ENCODE measurements around the gene GRAMD2B. TPM values are rescaled to one million over a fixed set of nuclear protein-coding genes. Genes with fewer than 3 reads are reported as not detected.
"Not testable (repeated sequence)": the region's sequence is repeated elsewhere in the genome, so short reads cannot be mapped to it uniquely, and the experiment has no call there.

Gene GRAMD2B
- total RNA-seq, 1 donor from 2014 or later: 18.3 TPM

GRCh38 chr5:126438267-126438666, 15.1 kb downstream of the GRAMD2B start:
- peaks cover 24% of the 10 kb centered on the region for H3K36me3 Mint-ChIP-seq
- H3K9me3 Mint-ChIP-seq: no peaks in the 10 kb centered on the region
- no peaks in the 10 kb centered on the region for H3K4me1 Mint-ChIP-seq (ENCODE audit: unreplicated experiment)
- H3K4me3 Mint-ChIP-seq: no peak overlapping the region
- no peak for DNase-seq (ENCODE audit: extremely low spot score, unreplicated experiment)
- TF ChIP-seq CTCF (conservative IDR thresholded peaks at IDR 0.05): no peak
- no peaks in the 10 kb centered on the region for H3K27me3 Mint-ChIP-seq
- no peak overlapping the region for H3K27ac Mint-ChIP-seq

DNA sequence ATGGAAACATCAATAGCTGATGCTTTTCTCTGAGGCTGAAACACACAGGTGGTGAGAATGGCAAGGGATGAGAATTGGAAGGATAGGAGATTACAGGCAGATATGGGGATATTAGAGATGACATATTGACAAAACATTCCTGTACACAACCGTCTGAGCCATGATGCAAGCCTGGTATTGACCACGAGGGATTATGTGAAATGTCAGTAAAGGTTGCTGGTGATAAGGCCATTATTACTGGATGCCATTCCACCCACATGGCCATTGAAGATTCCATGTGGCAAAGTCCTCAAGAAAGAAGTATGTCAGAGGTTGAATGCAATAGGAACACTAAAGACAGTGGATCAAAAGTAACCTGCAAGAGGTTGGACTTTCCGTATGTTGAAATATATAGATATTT, 15.7 kb downstream of the GRAMD2B start:
- no peak overlapping the region for H3K27ac Mint-ChIP-seq
- H3K9me3 Mint-ChIP-seq: no peaks in the 10 kb centered on the region
- no peaks in the 10 kb centered on the region for H3K4me1 Mint-ChIP-seq (ENCODE audit: unreplicated experiment)
- peaks cover 24% of the 10 kb centered on the region for H3K36me3 Mint-ChIP-seq
- no peak overlapping the region for H3K4me3 Mint-ChIP-seq
- no peak for TF ChIP-seq CTCF (conservative IDR thresholded peaks at IDR 0.05)
- H3K27me3 Mint-ChIP-seq: no peaks in the 10 kb centered on the region
- no peak for DNase-seq (ENCODE audit: extremely low spot score, unreplicated experiment)

- peaks cover 30% of the 10 kb centered on the region for H3K36me3 Mint-ChIP-seq
- not testable (repeated sequence) for H3K4me1 Mint-ChIP-seq (ENCODE audit: unreplicated experiment); H3K27ac Mint-ChIP-seq; H3K9me3 Mint-ChIP-seq; DNase-seq (ENCODE audit: extremely low spot score, unreplicated experiment); H3K27me3 Mint-ChIP-seq; H3K4me3 Mint-ChIP-seq
Observed at GRCh38 chr5:126439724-126440123, 16.5 kb downstream of the GRAMD2B start.

GRCh38 chr5:126441230-126441629, 18.0 kb downstream of the GRAMD2B start:
- no peak for DNase-seq (ENCODE audit: extremely low spot score, unreplicated experiment)
- no peaks in the 10 kb centered on the region for H3K9me3 Mint-ChIP-seq
- H3K36me3 Mint-ChIP-seq: peaks cover 34% of the 10 kb centered on the region
- H3K27ac Mint-ChIP-seq: no peak overlapping the region
- H3K27me3 Mint-ChIP-seq: no peaks in the 10 kb centered on the region
- no peak for TF ChIP-seq CTCF (conservative IDR thresholded peaks at IDR 0.05)
- peaks cover 6% of the 10 kb centered on the region for H3K4me1 Mint-ChIP-seq (ENCODE audit: unreplicated experiment)
- H3K4me3 Mint-ChIP-seq: no peak overlapping the region

GRCh38 chr5:126443374-126443851, 20.2 kb downstream of the GRAMD2B start:
- H3K27me3 Mint-ChIP-seq: no peaks in the 10 kb centered on the region
- H3K4me3 Mint-ChIP-seq: no peak overlapping the region
- no peak for TF ChIP-seq CTCF (conservative IDR thresholded peaks at IDR 0.05)
- peak overlapping the region; percentile 61 for H3K27ac Mint-ChIP-seq
- DNase-seq (ENCODE audit: extremely low spot score, unreplicated experiment): no peak
- H3K36me3 Mint-ChIP-seq: peaks cover 25% of the 10 kb centered on the region
- H3K4me1 Mint-ChIP-seq (ENCODE audit: unreplicated experiment): peaks cover 11% of the 10 kb centered on the region
- H3K9me3 Mint-ChIP-seq: peaks cover 6% of the 10 kb centered on the region

DNA sequence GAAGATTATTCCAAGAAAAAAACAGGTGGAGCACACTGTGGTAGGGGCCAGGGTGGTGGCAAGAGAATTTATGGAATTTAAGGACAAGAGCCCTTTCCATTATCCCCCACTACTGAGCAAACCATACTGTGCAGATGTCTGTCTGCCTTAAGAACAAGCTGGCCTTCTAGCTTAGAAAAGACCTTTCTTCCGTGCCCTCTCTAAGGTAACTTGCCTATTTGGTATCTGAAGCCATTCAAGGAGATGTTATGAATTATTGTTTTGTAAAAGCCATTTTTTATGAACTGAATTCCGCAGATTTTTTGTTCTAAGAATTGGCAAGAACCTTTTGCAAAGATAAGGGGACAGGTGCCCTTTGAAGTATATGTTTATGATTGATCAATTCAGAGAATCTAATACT, 20.9 kb downstream of the GRAMD2B start:
- DNase-seq (ENCODE audit: extremely low spot score, unreplicated experiment): no peak
- Mint-ChIP-seq H3K9me3 (peaks cover 6% of the 10 kb centered on the region), H3K27me3 (no peaks in the 10 kb centered on the region), H3K4me1 (ENCODE audit: unreplicated experiment) (peaks cover 11% of the 10 kb centered on the region), H3K27ac (no peak overlapping the region), H3K4me3 (no peak overlapping the region), H3K36me3 (peaks cover 19% of the 10 kb centered on the region)
- TF ChIP-seq CTCF (conservative IDR thresholded peaks at IDR 0.05): no peak
